RWPE1 (cell line): ENCODE data around the gene PCCA.

Source experiments
- CTCF ChIA-PET: fragments of 350-600 bp; sonication (Branson Sonifier 250); formaldehyde crosslinking; extraction: SDS; loops from one replicate; lab custom pipeline; 2021; lab: Yijun Ruan, JAX
- POLR2A ChIA-PET: fragments of 400-600 bp; formaldehyde crosslinking; extraction: SDS; loops from one replicate; lab custom pipeline; 2020; ENCODE audit warnings: antibody characterized with exemption; ENCODE audit not compliant: low non-redundant PET; lab: Yijun Ruan, JAX
- DNase-seq: peaks from one replicate; pipeline ENCODE4 v3.0.0; 2012; ENCODE audit warnings: low spot score
- H3K27ac ChIP-seq: fragments of 450-650 bp; 2 replicates; pipeline ENCODE4 v1.5.1; 2017
- TF ChIP-seq, protein P1 (sequence below): fragments of 450-650 bp; conservative IDR thresholded peaks from 2 replicates; pipeline ENCODE4 v1.5.1; 2017; ENCODE audit warnings: low read depth, mild to moderate bottlenecking

The PCCA gene

DNA sequence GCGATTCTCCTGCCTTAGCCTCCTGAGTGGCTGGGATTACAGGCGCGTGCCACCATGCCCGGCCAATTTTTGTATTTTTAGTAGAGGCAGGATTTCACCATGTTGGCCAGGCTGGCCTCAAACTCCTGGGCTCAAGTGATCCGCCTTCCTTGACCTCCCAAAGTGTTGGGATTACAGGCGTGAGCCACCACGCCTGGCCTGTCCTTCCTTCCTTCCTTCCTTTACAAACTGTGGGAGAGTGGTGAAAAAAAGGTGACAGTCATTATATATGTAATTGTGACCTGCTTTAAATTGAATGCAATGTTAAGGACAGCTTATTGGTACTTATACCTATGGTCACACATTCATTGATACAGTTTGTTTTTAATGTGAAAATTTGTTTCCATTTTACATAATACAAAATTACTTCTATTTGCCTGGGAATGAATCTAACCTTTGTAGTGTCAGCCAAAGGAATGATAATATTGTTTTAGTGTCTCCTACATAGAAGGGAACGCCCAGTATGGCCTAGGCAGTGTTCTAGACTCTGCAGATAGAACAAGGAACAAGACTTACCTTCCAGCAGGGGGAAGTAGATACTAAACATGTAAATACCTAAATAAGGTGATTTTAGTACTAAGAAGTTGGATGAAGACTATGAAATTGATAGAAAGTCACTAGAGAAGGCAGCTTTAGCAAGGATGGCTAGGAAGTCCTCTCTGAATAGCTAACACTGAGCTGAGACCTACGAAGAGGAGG is 353.4 kb downstream of the PCCA start:
- ChIA-PET POLR2A (no interaction called here), CTCF (no interaction called here)
- DNase-seq, result no peak
- no peak overlapping the region for H3K27ac ChIP-seq
- TF ChIP-seq, protein P1, sequence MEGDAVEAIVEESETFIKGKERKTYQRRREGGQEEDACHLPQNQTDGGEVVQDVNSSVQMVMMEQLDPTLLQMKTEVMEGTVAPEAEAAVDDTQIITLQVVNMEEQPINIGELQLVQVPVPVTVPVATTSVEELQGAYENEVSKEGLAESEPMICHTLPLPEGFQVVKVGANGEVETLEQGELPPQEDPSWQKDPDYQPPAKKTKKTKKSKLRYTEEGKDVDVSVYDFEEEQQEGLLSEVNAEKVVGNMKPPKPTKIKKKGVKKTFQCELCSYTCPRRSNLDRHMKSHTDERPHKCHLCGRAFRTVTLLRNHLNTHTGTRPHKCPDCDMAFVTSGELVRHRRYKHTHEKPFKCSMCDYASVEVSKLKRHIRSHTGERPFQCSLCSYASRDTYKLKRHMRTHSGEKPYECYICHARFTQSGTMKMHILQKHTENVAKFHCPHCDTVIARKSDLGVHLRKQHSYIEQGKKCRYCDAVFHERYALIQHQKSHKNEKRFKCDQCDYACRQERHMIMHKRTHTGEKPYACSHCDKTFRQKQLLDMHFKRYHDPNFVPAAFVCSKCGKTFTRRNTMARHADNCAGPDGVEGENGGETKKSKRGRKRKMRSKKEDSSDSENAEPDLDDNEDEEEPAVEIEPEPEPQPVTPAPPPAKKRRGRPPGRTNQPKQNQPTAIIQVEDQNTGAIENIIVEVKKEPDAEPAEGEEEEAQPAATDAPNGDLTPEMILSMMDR, result no peak

DNA sequence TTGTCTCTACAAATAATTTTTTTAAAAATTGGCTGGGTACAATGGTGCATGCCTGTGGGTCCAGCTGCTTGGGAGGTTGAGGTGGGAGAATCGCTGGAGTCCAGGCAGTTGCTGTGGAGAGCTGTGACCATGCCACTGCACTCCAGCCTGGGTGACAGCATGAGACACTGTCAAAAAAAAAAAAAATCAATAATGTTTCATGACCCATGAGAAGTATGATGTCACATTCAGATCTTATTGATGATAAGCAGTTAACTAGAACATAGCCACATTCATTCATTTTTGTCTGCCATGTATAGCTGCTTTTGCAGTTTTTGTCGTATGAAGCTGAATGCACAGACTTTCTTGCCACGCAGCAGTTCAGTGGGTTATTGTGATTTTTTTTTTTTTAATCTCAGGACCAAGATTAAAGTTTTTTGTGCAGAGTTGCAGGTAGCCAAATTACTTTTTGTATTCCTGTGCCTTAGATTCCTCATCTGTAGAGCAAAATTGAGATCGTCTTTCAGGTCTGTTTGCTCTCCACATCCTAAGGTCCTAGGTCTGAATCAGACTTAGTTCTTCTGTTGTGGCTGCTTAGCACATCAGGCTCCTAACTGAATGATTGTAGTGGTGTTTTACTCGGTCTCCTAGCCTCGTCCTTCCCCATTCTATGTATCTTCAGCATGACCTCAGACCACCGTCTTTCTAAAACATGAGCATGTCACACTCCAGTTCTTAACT is 354.5 kb downstream of the PCCA start:
- H3K27ac ChIP-seq, result no peak overlapping the region
- TF ChIP-seq, protein P1, result no peak

DNA sequence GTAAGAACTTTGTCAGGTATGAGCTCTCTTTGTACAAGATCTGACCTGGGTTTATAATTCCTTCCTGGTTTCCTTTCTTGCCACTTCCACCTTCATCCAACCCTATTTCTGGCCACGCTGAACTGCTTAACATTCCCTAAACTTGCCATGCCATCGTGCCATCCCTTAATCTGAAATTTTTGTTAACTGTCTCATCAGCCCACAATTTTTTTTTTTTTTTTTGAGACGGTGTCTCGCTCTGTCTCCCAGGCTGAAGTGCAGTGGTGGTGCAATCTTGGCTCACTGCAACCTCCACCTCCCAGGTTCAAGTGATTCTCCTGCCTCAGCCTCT is 355.1 kb downstream of the PCCA start:
- no peak for DNase-seq
- POLR2A ChIA-PET, result interaction anchor here (0.6 kb wide), 1 partner anchor 122 kb away, joined by 4 read pairs; no protein-coding TSS in a partner anchor
- CTCF ChIA-PET, result no interaction called here

More for the DNA sequence above, 354.5 kb downstream of the PCCA start:
- CTCF ChIA-PET, result interaction anchor here (0.6 kb wide), 1 partner anchor 17 kb away, joined by 4 read pairs; no protein-coding TSS in a partner anchor
- no peak for DNase-seq
- POLR2A ChIA-PET, result interaction anchor here (0.6 kb wide), 1 partner anchor 121 kb away, joined by 4 read pairs; no protein-coding TSS in a partner anchor

DNA sequence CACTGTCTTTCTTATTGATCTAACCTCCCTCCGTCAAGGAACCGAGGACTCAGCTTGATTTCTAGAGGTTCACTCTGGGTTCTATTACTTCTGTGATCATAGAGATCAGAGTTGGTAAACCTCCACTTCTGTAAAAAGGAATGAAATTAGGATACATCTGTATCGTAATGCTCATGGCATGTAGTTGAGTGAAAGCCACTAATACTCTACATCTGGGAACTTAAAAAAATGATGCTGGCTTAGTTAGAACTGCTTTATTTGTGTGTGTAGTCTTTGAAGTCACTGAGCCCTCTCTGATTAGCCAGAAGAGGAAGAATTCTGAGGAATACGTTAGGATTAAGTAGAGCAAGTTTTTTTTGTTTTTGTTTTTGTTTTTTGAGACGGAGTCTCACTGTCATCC is 358.9 kb downstream of the PCCA start:
- CTCF ChIA-PET, result no interaction called here
- no peak overlapping the region for H3K27ac ChIP-seq
- no peak for DNase-seq
- POLR2A ChIA-PET, result no interaction called here
- TF ChIP-seq, protein P1, result no peak

More for the DNA sequence above, 355.1 kb downstream of the PCCA start:
- TF ChIP-seq, protein P1, result no peak
- H3K27ac ChIP-seq, result no peak overlapping the region

DNA sequence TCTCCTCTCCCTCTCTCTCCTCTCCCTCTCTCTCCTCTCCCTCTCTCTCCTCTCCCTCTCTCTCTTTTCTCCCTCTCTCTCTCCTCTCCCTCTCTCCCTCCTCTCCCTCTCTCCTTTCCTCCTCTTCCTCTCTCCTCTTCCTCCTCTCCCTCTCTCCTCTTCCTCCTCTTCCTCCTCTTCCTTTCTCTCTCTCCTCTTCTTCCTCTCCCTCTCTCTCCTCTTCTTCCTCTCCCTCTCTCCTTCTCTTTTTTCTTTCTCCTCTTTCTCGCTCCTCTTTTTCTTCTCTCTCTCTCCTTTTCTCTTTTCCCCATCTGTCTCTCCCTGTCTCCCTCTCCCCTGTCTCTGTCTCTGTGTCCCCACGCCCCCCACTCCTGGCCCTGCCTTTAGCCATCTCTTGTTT is 363.0 kb downstream of the PCCA start:
- POLR2A ChIA-PET, result no interaction called here
- no peak overlapping the region for H3K27ac ChIP-seq
- DNase-seq, result no peak
- TF ChIP-seq, protein P1, result no peak
- CTCF ChIA-PET, result no interaction called here

DNA sequence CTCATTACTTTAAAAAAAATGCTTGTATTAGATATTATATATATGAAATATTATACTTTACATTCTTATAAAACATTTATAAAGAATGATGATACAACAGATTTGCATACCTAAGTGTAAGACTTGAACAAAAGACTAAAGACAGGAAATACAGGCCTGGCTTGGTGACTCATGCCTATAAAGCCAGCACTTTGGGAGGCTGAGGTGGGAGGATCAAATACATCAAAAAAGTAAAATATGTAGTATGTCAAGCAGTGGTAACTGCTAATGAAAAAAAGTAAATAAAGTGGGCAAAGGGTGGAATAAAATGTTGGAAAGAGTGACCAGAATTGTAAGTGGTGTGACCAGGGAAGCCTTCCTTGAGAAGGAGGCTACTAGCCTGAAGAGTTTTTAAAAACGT is 366.0 kb downstream of the PCCA start:
- TF ChIP-seq, protein P1, result no peak
- POLR2A ChIA-PET, result no interaction called here
- H3K27ac ChIP-seq, result no peak overlapping the region
- CTCF ChIA-PET, result no interaction called here
- DNase-seq, result peak; percentile 24
